Stimulated activated naive CD4-positive, alpha-beta T cell (primary cell): Measurements from ENCODE around the gene ZMYND8.

ENCODE experiments used
- DNase-seq, 6 experiments: peaks; one replicate each; lab custom pipeline; 2025; lab: John Stamatoyannopoulos, UW

The ZMYND8 gene

GRCh38 chr20:47353692-47354463 lies 2.6 kb downstream of the ZMYND8 start:
- peak in 1 of 6 experiments; percentile 6 for DNase-seq

GRCh38 chr20:47353239-47353691 lies 3.2 kb downstream of the ZMYND8 start:
- no peak for DNase-seq

GRCh38 chr20:47352332-47353238 lies 3.9 kb downstream of the ZMYND8 start:
- DNase-seq, result no peak

GRCh38 chr20:47351643-47352331 lies 4.7 kb downstream of the ZMYND8 start:
- peak in 1 of 6 experiments; percentile 16 for DNase-seq

GRCh38 chr20:47350691-47351545 lies 5.6 kb downstream of the ZMYND8 start:
- no peak for DNase-seq

- peak in 3 of 6 experiments; percentile 45 to 52 (median 51) for DNase-seq
These were observed 6.3 kb downstream of the ZMYND8 start for GRCh38 chr20:47350181-47350550.

- peak in 2 of 6 experiments; percentile 6 to 18 for DNase-seq
These were observed 6.9 kb downstream of the ZMYND8 start for GRCh38 chr20:47349365-47350180.

GRCh38 chr20:47348539-47349142 lies 7.9 kb downstream of the ZMYND8 start:
- no peak for DNase-seq

GRCh38 chr20:47347661-47348435 lies 8.7 kb downstream of the ZMYND8 start:
- DNase-seq, result no peak

GRCh38 chr20:47346172-47346571 lies 10.3 kb downstream of the ZMYND8 start:
- peak in 2 of 6 experiments; percentile 3 to 22 for DNase-seq

GRCh38 chr20:47345214-47345613 lies 11.3 kb downstream of the ZMYND8 start:
- DNase-seq, result no peak

- DNase-seq, result no peak
These were observed 13.5 kb downstream of the ZMYND8 start for GRCh38 chr20:47343007-47343472.

- no peak for DNase-seq
These were observed 18.3 kb downstream of the ZMYND8 start for GRCh38 chr20:47338131-47338628.

GRCh38 chr20:47337413-47337812 lies 19.1 kb downstream of the ZMYND8 start:
- DNase-seq, result no peak

GRCh38 chr20:47336129-47336754 lies 20.3 kb downstream of the ZMYND8 start:
- DNase-seq, result no peak

GRCh38 chr20:47335251-47336128 lies 21.0 kb downstream of the ZMYND8 start:
- DNase-seq, result no peak

GRCh38 chr20:47334022-47334551 lies 22.4 kb downstream of the ZMYND8 start:
- DNase-seq, result no peak
